ENCODE measurements around the gene ZNF24.

GRCh38 chr18:35331367-35332087 is 12.7 kb downstream of the ZNF24 start:
- TF ChIP-seq CTCF (IDR thresholded peaks at IDR 0.05): no peak
- TF ChIP-seq POLR2A (IDR thresholded peaks at IDR 0.05): no peak
